B cell (primary cell): ENCODE measurements around the gene IFT20. TPM values are rescaled to one million over a fixed set of nuclear protein-coding genes. Genes with fewer than 3 reads are reported as not detected.

Experiments used
- ATAC-seq: fragments of 200-7000 bp; cut with Tn5 transposase; one replicate; pipeline ENCODE4 v1.10.0; 2021; ENCODE audit warnings: low read depth, mild to moderate bottlenecking, moderate number of reproducible peaks, moderate library complexity
- CTCF ChIA-PET: fragments of 350-600 bp; sonication (Branson Sonifier 250); formaldehyde crosslinking; loops from one replicate; lab custom pipeline; 2021; ENCODE audit warnings: antibody characterized with exemption, inconsistent platforms; lab: Charles Lee
- POLR2A ChIA-PET: fragments of 350-600 bp; sonication (Branson Sonifier 250); formaldehyde crosslinking; loops from one replicate; lab custom pipeline; 2021; ENCODE audit warnings: antibody characterized with exemption; lab: Charles Lee
- DNase-seq: peaks from one replicate; pipeline ENCODE4 v3.0.0; 2013
- H2AFZ ChIP-seq: 2 replicates; pipeline ENCODE4 v1.6.1; 2012; ENCODE audit warnings: mild to moderate bottlenecking, low read depth, low read length; ENCODE audit not compliant: insufficient read depth, poor library complexity, severe bottlenecking
- H3K27ac ChIP-seq, 2 donors: 1 replicate in 1 of 2; 2 replicates in 1 of 2; pipeline ENCODE4 v1.5.1; 2012 to 2013; ENCODE audit warnings: low read length in 2 of 2, mild to moderate bottlenecking in 2 of 2, moderate library complexity in 1 of 2
- H3K27me3 ChIP-seq, 4 experiments: fragments of 200-600 bp in 1 of 4; sonication (generic) in 1 of 4; replicated peaks in 1 of 4; 1 replicate in 2 of 4; 2 replicates in 2 of 4; pipeline versions ENCODE4 v1.6.1 to v1.7.0; 2013 to 2016; ENCODE audit warnings: low read length in 3 of 4, mild to moderate bottlenecking in 2 of 4, mixed read lengths in 1 of 4, moderate library complexity in 1 of 4; ENCODE audit not compliant: insufficient read depth in 4 of 4, control insufficient read depth in 3 of 4; ENCODE audit errors: control extremely low read depth in 1 of 4
- H3K36me3 ChIP-seq, 2 experiments: replicated peaks in 1 of 2; 1 replicate in 1 of 2; 2 replicates in 1 of 2; pipeline versions ENCODE4 v1.6.1 to v1.7.1; 2013; ENCODE audit warnings: low read length in 1 of 2; ENCODE audit not compliant: insufficient read depth in 2 of 2, control insufficient read depth in 1 of 2; ENCODE audit errors: control extremely low read depth in 1 of 2, extremely low read depth in 1 of 2
- H3K4me1 ChIP-seq, 2 donors: fragments of 200-600 bp in 1 of 2; sonication (generic) in 1 of 2; 1 replicate in 1 of 2; 2 replicates in 1 of 2; pipeline versions ENCODE4 v1.5.1 to v1.6.1; 2013 to 2017; ENCODE audit warnings: low read length in 2 of 2; ENCODE audit not compliant: control insufficient read depth in 2 of 2, insufficient read depth in 2 of 2
- H3K4me2 ChIP-seq: replicated peaks from 2 replicates; pipeline ENCODE3; 2012; ENCODE audit warnings: mild to moderate bottlenecking, low read depth, low read length; ENCODE audit not compliant: poor library complexity, severe bottlenecking
- H3K4me3 ChIP-seq, 5 experiments: fragments of 200-600 bp in 1 of 5; sonication (generic) in 1 of 5; 1 replicate in 3 of 5; 2 replicates in 2 of 5; pipeline versions ENCODE4 v1.5.1 to v1.7.0; 2011 to 2016; ENCODE audit warnings: low read length in 4 of 5, mild to moderate bottlenecking in 4 of 5, low read depth in 2 of 5, control low read depth in 1 of 5, moderate library complexity in 1 of 5; ENCODE audit not compliant: insufficient read depth in 1 of 5; ENCODE audit errors: control extremely low read depth in 1 of 5, extremely low read depth in 1 of 5
- H3K79me2 ChIP-seq: fragments of 200-600 bp; sonication (generic); one replicate; pipeline ENCODE4 v1.6.0; 2016; ENCODE audit warnings: low read length; ENCODE audit not compliant: control insufficient read depth, insufficient read depth
- H3K9ac ChIP-seq: fragments of 200-600 bp; sonication (generic); 2 replicates; pipeline ENCODE4 v1.6.1; 2017; ENCODE audit warnings: mild to moderate bottlenecking, low read length, moderate library complexity
- H3K9me3 ChIP-seq, 3 donors: one replicate each; pipeline versions ENCODE4 v1.6.1 to v1.7.1; 2013; ENCODE audit warnings: low read length in 2 of 3; ENCODE audit not compliant: control insufficient read depth in 2 of 3, insufficient read depth in 1 of 3; ENCODE audit errors: control extremely low read depth in 1 of 3
- H4K20me1 ChIP-seq: 2 replicates; pipeline ENCODE4 v1.6.0; 2012; ENCODE audit warnings: mild to moderate bottlenecking, low read length; ENCODE audit not compliant: insufficient read depth, control insufficient read depth, poor library complexity, severe bottlenecking
- H3K27ac Mint-ChIP-seq: one replicate; pipeline ENCODE4 v1.8.0; 2021; ENCODE audit warnings: mixed read lengths
- H3K27me3 Mint-ChIP-seq: one replicate; pipeline ENCODE4 v1.8.0; 2021; ENCODE audit warnings: mixed read lengths
- H3K4me1 Mint-ChIP-seq: one replicate; pipeline ENCODE4 v1.8.0; 2021; ENCODE audit warnings: mixed read lengths
- H3K4me3 Mint-ChIP-seq: one replicate; pipeline ENCODE4 v1.8.0; 2021; ENCODE audit warnings: mixed read lengths
- H3K9me3 Mint-ChIP-seq: one replicate; pipeline ENCODE4 v1.8.0; 2022; ENCODE audit warnings: mixed read lengths; ENCODE audit not compliant: insufficient read depth
- CTCF ChIP-seq: fragments of 200-600 bp; IDR thresholded peaks from one replicate; pipeline ENCODE4 v1.8.0; 2022; ENCODE audit warnings: antibody characterized with exemption, mild to moderate bottlenecking
- EZH2 ChIP-seq: IDR thresholded peaks from 2 replicates; pipeline ENCODE4 v1.6.1; 2012; ENCODE audit warnings: borderline replicate concordance, low read depth, mild to moderate bottlenecking, moderate library complexity, low read length; ENCODE audit not compliant: insufficient read depth, poor library complexity, severe bottlenecking
- WGBS: methylation state at CpG from one replicate; pipeline ENCODE4 v1.1.5; 2013; ENCODE audit warnings: missing lambda C conversion rate; ENCODE audit not compliant: insufficient coverage; 5-methylcytosine and 5-hydroxymethylcytosine counted together
- intact Hi-C: fragments of 100-400 bp; cut with micrococcal nuclease; formaldehyde crosslinking; loops from one replicate; pipeline ENCODE4 v1.10.0; 2022
- polyA plus RNA-seq: library from polyadenylated mRNA; depleted of rRNA; stranded (reverse); fragments of >200 nt; gene quantifications from 2 replicates; pipeline ENCODE4 v1.2.3, GENCODE V29; 2012
- total RNA-seq, 2 donors: library from RNA; stranded (reverse); fragments of 120-200 nt in 1 of 2; gene quantifications; 1 replicate in 1 of 2; 2 replicates in 1 of 2; pipeline versions ENCODE4 v1.2.3 to v1.2.4, GENCODE V29; 2013 to 2022

The IFT20 gene
- total and polyA plus RNA-seq, 2 donors (not counting 1 experiment from before 2014, with no cell fraction given), result 35.9 to 52.6 TPM

GRCh38 chr17:28315846-28316705 is 19.2 kb downstream of the IFT20 start:
- POLR2A ChIA-PET, result no interaction called here
- CTCF ChIA-PET, result no interaction called here
- no peak for DNase-seq
- Histone ChIP-seq H3K27ac (no peak overlapping the region), H4K20me1 (no peaks in the 10 kb centered on the region), H3K4me1 (peaks cover 13 to 22% of the 10 kb centered on the region in 2 donors), H3K79me2 (no peaks in the 10 kb centered on the region), H2AFZ (no peak overlapping the region), H3K4me3 (no peak overlapping the region), H3K27me3 (no peaks in the 10 kb centered on the region), H3K9me3 (no peaks in the 10 kb centered on the region), H3K4me2 (no peak overlapping the region), H3K9ac (no peak overlapping the region), H3K36me3 (no peaks in the 10 kb centered on the region)
- WGBS, result 100% methylated on average over 1 of the region's 4 CpGs
- TF ChIP-seq CTCF, result no peak
- no peak for TF ChIP-seq EZH2
- Mint-ChIP-seq H3K4me3 (no peak overlapping the region), H3K27me3 (no peaks in the 10 kb centered on the region), H3K27ac (no peak overlapping the region), H3K4me1 (peaks cover 22% of the 10 kb centered on the region), H3K9me3 (no peaks in the 10 kb centered on the region)
- ATAC-seq, result no peak
- intact Hi-C loops, result loop anchor here (5.0 kb wide), 1 partner anchor 34 kb away; no protein-coding TSS in a partner anchor

- CTCF ChIA-PET, result no interaction called here
- ATAC-seq, result no peak
- Histone ChIP-seq H3K27me3 (no peaks in the 10 kb centered on the region), H3K4me1 (peaks cover 4 to 9% of the 10 kb centered on the region in 2 donors), H3K9me3 (no peaks in the 10 kb centered on the region), H3K79me2 (no peaks in the 10 kb centered on the region), H3K4me3 (no peak overlapping the region), H3K9ac (no peak overlapping the region), H4K20me1 (no peaks in the 10 kb centered on the region), H3K36me3 (no peaks in the 10 kb centered on the region), H3K4me2 (no peak overlapping the region), H3K27ac (no peak overlapping the region), H2AFZ (no peak overlapping the region)
- H3K27me3 Mint-ChIP-seq, result no peaks in the 10 kb centered on the region
- POLR2A ChIA-PET, result no interaction called here
- H3K9me3 Mint-ChIP-seq, result no peaks in the 10 kb centered on the region
- no peak overlapping the region for H3K4me3 Mint-ChIP-seq
- no peak overlapping the region for H3K27ac Mint-ChIP-seq
- peaks cover 13% of the 10 kb centered on the region for H3K4me1 Mint-ChIP-seq
- intact Hi-C loops, result no loop called here
- WGBS, result no CpG with 5 or more reads among the region's 2 CpGs
- no peak for TF ChIP-seq EZH2
- no peak for DNase-seq
These were observed 21.4 kb downstream of the IFT20 start for GRCh38 chr17:28313841-28314240.
